Glomerular visceral epithelial cell (primary cell): ENCODE results near the gene S100G.
"Not testable (repeated sequence)": the region's sequence is repeated elsewhere in the genome, so short reads cannot be mapped to it uniquely, and the experiment has no call there.

Source experiments
- DNase-seq: peaks from one replicate; pipeline ENCODE4 v3.0.0-alpha.2; 2016; ENCODE audit errors: extremely low spot score

Gene S100G, protein sequence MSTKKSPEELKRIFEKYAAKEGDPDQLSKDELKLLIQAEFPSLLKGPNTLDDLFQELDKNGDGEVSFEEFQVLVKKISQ

DNA sequence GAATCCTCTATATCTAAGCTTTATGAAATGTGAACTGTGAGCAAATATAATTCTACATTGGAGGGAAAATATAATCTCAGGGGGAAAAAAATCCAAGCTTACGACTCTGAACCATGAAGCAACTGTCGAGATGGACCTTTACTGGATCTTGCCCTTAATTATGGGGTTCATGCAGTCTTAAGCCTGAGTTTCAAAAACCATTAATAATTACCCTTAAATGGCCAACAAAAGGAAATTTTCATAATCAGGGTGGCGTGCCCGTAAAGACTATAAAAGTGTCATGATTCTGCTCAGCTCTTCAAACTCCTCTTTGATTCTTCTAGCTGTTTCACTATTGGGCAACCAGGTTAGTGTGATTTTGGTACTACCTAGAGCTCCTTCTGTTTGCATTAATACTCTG lies at the start of gene S100G:
TSS of gene S100G (plus strand) at position 301 of the 400 bp plus-strand sequence. CDS start 849 bp downstream, outside the sequence.
- no peak for DNase-seq

DNA sequence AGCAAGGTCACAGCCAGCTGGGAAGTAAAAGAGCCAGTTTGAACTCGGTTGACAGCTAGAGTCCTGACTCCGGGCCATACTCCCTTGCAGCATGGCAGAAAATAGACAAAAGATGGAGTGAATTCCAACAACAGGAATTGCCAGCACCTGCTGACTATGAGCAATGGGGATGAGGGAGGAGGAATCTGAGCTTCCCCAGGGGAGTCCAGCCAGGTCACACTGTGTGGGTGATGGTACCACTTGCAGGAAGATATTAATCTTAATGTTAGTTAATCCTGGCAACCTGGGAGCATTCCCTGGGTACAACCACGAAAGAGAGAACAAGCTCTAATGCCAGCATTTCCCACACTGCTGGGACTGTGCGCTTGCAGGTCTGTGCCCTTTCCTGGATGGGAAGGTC lies 48.1 kb upstream of the S100G start:
- no peak for DNase-seq

DNA sequence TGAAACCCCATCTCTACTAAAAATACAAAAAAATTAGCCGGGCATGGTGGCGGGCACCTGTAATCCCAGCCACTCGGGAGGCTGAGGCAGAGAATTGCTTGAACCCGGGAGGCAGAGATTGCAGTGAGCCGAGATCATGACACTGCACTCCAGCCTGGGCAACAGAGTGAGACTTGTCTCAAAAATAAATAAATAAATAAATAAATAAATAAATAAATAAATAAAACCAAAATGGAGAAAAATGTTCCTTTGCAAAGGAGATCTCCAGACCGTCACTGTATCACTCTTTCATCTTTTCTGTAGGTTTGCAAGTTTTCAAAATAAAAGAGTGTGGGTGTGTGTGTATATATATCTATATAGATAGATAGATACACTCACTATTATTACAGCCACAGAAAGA lies 46.7 kb upstream of the S100G start:
- not testable (repeated sequence) for DNase-seq

DNA sequence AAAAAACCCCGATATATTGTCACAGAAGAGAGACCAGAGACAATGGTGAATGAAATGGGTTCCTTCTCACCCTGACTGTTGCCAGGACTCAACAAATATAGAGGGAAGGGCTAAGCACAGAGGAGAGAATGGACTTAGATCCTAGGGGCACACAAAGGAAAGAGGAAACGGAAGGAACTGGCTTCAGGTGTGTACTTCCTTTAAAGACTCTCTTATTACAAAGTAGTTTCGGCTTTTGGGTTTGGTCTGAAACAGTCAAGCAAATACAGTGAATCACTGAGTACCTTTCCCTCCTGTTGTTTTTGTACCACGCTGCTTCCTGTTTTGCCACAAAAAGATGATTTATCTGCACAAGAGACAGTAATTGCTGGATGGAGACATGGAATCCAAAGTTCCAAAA lies 46.1 kb upstream of the S100G start:
- no peak for DNase-seq

DNA sequence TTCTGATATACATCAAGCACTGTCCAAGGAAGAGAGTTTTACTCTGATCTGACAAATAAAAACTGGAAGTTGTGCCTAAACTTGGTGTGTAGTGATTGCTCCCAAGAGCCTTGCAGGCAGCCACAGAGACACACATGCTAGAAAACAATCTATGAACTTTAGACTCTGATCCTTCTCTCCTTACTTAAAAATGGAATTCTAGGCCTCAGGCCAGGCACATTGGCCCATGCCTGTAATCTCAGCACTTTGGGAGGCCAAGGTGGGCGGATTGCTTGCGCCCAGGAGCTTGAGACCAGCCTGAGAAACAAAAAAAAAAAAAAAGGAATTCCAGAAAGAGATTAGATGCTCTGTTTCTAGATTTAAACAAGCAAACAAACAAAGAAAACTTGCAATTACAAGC lies 45.6 kb upstream of the S100G start:
- DNase-seq: no peak

DNA sequence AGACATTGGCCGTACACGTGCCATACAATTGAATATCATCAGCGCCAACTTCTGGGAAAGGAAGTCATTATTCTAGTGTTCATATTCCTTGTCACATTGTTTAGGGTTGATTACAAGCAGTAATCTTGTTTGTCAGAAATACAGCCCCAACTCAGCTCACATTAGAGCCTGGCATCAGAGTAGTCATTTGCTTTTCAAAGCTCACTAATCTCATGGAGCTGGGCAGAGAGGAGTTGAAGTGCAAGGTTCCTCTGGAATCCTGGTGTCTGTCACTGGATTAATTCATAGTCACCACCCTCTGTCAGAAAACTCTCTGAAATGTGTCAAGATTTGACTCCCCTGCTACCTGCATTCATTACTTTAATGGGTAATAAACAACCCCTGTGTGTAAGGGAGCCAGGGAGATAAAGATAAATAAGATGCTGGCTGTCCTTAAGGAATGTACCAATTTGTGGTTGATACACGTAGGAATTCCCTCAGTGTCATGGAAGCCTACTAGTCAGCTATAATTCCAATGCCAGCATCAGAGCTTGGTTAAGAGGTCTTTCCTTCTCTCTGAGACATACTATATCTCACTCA lies 43.7 kb upstream of the S100G start:
- no peak for DNase-seq

DNA sequence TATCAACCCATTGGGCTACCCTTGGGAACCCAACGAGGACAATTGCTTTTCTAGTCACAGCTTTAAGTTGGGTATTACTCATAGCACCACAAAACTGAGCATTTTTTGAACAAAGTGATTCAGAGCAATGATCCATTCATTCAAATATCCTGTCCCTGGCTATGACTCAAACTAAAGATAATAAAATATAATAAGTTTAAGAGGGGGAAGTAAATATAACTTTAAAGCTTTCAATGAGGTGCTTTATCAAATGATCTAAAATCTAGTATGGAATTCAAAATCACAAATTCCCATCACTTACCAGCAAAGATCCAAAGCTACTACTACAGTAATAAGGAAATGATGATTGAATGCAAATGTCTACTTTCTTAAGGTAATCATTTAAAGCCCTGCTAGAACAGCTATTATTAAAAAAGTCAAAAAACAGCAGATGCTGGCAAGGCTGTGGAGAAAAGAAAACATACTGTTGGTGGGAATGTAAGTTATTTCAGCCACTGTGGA lies 39.8 kb upstream of the S100G start:
- DNase-seq: peak; percentile 13

DNA sequence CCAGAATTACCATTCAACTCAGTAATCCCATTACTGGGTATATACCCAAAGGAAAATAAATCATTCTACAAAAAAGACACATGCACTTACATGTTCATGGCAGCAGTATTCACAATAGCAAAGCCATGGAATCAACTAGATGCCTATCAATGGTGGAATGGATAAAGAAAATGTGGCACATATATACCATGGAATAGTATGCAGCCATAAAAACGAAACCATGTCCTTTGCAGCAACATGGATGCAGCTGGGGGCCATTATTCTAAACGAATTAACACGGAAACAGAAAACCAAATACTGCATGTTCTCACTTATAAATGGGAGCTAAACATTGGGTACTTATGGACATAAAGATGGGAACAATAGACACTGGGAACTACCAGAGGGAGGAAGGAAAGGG lies 39.3 kb upstream of the S100G start:
- not testable (repeated sequence) for DNase-seq

DNA sequence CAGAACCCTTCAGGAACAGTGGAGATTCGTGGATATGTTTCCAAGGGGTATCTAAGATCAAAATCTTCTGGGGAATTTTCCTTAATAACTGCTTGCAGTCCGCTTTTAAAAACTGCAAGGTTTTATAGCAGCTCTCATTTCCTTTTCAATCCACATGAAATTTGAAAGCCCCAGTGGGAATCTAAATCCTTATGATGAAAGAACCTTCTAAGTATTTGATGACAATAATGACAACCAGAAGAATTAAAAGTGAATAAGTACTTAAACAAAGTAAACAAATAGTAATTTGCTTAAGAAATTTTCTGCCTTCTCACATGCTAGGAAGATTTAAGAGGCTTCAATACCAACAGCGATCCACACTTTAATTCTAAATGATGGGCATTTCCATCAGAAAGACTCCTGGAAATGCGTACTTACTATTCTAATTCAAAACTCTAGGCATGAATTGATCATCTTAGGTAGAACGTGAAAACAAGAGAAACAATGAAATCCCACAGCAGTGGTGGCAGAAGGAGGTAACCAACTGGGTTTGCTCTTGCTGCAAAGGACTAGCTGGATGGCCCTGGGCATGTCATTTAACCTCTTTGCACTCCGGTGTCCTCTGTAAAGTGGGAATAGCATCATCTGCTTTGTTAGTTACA lies 37.6 kb upstream of the S100G start:
- DNase-seq: no peak

DNA sequence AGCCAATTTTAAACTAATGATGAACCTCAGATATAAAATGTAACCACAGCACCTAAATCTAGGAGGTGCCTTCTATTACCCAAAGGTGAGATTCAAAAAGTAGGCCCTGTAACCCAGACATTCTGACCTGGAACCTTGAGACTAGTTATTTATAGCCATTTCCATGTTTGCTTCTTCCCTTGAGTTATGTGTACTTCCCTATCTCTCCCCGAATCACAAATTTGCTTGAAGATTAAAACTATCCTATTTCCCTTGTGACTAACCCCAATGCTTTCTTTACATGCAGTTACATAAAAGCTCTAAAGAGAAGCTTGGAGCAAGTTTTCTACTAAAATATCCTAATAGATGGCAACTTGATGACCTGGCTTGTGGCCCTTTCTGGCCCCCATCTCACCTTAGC lies 32.6 kb upstream of the S100G start:
- DNase-seq: no peak

DNA sequence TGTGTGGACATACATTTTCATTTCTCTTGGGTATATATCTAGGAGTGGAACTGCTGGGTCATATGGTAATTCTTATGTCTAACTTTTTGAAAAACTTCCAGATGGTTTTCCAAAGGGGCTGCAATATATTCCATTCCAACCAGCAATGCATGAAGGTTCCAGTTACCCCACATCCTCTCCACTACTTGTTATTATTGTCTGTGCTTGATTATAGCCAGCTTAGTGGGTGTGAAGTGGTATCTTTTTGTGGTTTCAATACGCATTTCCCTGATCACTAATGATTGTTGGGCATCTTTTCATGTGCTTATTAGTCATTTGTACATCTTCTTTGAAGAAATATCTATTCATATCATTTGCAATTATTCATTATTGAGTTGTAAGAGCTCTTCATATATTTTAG lies 31.5 kb upstream of the S100G start:
- no peak for DNase-seq

DNA sequence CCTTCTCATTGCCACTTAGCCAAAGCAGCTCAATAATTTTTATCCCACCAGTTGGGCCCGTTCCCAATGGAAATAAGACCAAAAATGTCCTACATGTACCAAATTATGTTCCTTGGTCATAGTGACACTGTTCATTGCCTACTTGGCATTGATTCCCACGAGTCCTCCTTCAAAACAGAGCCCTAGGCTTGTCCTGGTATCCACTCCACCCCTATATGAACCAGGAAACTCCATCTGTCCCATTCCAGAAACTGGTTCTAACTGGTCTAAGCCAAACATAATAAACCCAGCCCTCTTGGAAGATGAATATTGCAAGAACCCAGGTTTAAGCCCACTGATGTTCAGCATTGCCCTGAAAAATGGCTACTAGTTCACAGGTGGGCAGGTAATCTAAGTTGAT lies 30.9 kb upstream of the S100G start:
- no peak for DNase-seq

DNA sequence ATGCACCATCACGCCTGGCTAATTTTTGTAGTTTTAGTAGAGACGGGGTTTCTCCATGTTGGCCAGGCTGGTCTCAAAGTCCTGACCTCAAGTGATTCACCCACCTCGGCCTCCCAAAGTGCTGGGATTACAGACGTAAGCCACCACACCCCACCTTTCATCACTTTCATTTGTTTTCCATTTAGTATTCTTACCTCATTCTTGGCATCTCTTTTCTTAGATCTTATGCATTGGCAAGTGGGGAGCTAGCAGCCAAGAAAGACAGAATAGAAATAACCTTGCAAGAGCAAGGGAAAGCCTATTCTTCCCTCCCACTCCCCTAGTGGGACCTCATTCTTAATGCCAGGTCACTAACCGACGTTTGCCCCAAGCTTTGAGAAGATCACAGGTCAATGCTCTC lies 21.4 kb upstream of the S100G start:
- DNase-seq: peak; percentile 28

DNA sequence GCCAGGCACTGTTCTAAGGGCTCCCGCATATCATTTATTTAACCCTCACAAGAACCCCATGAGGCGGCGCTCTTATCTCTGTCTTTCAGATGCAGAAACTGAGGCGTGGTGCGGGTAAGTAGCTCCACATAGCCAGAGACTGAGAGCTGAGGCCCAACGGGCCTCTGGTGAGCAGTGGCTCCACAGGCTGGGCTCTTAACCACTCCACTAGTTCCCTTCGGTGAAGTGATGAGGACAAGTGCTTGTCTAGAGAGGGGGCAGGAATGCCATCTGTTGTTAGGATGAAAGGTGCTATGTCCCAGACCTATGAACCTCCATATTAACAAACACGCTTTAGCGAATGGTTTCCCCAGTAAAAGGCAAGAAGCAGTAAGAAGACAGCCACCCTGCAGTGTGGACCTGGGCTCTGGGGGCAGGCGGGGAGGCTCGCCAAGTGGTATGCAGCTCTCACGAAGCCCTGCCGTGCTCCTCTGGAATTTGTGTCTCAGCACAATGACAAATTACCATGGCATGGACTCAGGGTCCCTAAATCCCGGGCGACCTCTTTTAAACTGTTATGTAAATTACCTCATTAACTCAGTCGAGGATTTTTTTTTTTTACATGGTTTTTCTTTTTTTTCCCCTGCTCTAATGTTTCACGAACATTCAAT lies 20.9 kb upstream of the S100G start:
- DNase-seq: no peak

DNA sequence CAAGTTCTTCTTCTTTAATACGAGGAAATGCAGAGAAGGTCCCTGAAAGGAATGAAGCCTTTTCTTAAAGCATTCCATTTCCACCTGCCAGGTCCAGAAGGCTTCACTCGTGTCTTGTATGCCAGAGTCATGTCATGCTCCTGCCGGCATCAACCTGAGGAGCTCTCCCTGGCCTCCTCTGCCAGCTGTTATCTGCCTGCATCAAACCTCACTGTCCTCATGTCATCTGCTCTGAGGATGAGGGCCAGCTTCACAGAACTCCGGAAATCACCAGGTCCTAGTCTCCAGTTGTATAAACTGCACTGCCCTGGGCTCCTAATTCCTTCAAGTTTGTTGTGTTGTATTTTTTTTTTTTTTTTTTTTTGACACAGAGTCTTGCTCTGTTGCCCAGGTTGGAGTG lies 20.0 kb upstream of the S100G start:
- DNase-seq: no peak

DNA sequence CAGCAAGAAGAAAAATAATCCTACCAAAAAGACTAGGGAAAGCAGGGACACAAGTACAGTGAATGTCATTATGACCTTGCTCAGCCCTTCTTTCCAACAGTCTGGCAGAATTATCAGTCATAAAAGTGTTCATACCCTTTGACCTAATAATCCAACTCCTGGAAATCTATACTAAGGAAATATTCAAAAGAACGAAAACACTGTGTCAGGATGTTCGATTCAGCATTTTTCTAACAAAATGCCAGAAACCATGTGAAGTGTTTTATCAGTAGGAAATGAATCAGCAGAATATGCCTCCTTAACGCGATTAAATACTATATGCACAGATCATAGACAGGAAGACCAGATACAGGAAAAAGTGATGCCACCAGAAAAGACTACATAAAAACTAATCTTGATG lies 16.2 kb upstream of the S100G start:
- DNase-seq: no peak

DNA sequence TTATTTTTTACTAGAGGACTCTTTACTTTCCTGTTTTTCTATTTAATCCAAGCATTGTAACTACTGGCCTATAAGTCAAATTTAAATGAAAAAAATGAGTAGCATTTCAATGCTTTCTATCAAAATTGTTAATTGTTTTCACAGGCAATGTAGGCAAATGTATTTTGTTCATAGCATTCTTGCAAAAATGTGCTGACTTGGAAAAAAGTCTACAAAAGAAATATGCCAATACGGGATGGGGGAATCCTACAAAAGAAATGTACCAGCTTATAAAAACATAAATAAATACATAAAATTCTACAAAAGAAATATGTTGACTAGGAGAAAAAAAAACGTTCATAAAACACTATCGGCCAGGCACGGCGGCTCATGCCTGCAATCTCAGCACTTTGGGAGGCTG lies 14.9 kb upstream of the S100G start:
- DNase-seq: no peak

DNA sequence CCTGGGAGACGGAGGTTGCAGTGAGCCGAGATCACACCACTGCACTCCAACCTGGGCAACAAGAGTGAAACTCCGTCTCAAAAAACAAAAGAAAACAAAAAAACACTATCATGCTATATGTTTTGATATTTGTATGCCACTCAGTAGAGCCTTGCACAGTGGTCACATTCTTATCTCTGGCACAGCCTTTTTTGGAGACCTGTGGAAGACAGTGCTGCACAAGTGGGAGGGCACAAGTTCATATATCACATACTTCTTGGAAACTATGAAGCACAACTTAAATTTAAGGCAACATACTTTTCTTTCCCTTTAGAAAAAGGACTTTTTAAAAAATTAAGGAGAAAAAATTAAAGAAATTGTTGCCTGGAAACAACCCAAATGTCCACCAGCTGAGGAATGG lies 14.4 kb upstream of the S100G start:
- no peak for DNase-seq

DNA sequence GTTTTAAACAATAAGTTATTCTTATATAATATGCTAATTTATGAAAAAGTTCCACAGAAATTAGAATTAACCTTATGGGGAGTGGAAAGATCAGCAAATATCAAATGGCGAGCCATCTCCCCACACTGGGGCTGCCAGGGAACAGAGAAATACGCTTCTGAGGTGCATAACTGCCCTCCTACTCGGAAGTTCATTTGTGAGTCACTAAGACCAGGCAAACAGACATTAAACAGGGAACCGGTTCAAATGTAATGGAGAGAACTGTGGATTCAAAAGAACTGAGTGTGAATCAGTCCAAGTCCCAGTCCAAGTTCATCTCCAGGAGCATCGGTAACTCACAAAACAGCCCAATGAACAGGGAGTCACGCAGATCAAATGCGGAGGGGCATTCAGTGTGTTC lies 11.4 kb upstream of the S100G start:
- DNase-seq: no peak

DNA sequence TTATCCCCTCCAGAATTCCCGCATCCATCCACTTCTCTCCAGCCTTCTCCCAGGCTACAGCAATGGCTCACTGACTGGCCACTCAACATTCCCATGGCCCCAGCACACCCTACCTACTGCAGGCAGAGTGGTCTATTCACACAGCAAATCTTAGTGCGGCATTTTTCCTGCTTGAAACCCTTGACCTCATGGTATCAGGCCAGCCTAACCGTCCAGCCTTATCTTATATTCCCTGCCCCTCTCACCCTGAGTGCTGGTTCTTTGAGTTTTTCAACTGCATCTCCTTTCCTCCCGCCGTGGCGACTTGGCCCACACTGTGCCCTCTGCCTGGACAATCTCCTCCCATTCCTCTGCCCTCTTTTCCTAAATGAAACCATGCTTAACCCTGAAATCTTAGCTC lies 10.0 kb upstream of the S100G start:
- no peak for DNase-seq

DNA sequence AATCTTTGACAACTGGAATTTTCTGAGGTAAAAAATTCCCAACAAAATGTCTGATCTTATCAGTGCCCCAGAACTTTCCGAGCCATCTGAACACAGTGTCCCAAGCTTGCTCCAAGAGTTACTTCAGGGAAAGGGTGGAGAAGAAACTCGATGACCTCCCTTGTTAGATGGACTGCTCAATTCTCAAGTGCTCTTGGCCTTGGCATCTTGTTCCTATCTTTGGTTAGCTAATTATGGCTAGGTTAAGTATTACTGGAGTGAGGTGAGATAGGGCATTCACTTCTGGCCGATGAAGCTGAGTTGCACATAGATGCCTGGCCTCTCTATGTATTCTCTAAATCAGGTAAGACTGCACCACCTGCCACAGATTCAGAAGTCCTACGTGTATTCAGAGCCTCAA lies 9.1 kb upstream of the S100G start:
- no peak for DNase-seq

DNA sequence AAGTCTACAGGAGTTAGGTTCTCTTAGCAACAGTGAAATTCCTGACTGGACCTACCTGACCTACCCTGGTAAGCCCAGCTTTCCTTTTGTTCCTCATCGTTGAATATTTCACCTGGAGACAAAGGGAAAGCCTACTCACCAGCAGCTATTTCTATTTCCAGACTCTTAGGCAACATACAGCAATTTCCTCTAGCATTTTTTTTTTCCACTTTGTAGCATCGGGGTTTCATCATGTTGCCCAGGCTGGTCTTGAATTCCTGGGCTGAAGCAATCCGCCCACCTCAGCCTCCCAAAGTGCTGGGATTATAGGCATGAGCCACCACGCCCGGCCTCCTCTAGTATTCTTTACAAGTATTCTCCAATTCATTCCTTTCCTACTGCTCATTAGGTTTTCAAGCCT lies 6.8 kb upstream of the S100G start:
- no peak for DNase-seq
